ENCODE data around the gene EYA2.

DNA sequence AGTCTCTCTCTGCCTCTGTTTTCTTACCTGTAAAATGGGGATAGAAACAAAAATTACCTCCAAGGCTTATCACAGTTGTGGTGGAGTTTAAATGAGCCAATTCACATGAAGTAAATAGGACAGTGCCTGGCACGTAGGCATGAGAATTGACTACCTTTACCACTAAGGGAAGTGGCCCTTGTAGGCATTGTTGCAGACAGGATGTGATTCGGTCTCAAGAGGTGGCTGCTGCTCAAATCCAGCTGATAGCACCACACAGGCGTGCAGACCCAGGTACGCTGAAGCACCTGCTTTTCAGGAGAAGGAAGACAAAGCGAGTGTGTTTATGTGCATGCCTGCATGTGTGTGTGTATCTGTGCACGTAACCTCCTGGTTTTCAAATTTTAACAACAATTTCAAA, 108.6 kb downstream of the EYA2 start:
- TF ChIP-seq, protein P1, sequence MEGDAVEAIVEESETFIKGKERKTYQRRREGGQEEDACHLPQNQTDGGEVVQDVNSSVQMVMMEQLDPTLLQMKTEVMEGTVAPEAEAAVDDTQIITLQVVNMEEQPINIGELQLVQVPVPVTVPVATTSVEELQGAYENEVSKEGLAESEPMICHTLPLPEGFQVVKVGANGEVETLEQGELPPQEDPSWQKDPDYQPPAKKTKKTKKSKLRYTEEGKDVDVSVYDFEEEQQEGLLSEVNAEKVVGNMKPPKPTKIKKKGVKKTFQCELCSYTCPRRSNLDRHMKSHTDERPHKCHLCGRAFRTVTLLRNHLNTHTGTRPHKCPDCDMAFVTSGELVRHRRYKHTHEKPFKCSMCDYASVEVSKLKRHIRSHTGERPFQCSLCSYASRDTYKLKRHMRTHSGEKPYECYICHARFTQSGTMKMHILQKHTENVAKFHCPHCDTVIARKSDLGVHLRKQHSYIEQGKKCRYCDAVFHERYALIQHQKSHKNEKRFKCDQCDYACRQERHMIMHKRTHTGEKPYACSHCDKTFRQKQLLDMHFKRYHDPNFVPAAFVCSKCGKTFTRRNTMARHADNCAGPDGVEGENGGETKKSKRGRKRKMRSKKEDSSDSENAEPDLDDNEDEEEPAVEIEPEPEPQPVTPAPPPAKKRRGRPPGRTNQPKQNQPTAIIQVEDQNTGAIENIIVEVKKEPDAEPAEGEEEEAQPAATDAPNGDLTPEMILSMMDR (IDR thresholded peaks at IDR 0.05): no peak
- no peak for TF ChIP-seq POLR2A (IDR thresholded peaks at IDR 0.05)
